ENCODE measurements around the gene MARCHF3.
"Not testable (repeated sequence)": the region's sequence is repeated elsewhere in the genome, so short reads cannot be mapped to it uniquely, and the experiment has no call there.

Gene MARCHF3

DNA sequence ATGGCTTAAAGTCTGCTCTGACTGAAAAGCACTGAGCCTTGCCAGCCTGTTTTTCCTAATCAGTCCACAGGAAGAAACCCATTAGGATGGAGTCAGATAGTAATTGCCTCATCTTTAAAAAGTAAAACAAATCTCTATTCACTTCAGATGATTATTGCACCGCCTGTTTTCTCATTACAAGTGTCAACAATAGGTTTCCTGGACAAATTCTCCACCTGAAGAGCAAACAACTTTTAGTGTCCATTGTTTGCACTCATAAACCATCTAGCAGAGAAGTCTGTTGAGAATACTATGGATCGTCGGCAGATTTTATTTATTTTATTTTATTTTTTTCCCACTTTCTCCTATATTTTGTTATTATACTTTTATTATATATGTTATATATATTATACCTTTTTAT, 22.7 kb upstream of the MARCHF3 start:
- in situ Hi-C loops (cut with MboI; ENCODE audit: low sequenced_read_pairs), result no loop called here

DNA sequence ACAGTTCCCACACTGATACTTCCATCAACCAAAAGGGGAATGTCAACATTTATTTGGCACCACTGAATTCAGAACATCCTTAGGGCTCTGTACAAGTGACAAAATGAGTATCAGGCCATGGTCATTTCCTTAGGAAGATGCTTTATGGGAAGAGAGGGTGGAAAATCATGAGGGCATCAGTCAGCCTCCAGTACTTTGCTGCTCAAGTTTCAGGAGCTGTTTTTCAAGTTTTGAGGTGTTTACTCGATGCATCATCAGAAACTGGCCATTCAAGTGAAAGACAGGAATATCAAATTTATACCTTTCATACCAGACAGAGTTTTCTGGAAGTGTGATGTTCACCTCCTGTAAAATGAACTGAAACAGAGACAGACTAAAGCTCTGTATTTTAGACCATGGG, 21.2 kb upstream of the MARCHF3 start:
- in situ Hi-C loops (cut with MboI; ENCODE audit: low sequenced_read_pairs), result no loop called here

DNA sequence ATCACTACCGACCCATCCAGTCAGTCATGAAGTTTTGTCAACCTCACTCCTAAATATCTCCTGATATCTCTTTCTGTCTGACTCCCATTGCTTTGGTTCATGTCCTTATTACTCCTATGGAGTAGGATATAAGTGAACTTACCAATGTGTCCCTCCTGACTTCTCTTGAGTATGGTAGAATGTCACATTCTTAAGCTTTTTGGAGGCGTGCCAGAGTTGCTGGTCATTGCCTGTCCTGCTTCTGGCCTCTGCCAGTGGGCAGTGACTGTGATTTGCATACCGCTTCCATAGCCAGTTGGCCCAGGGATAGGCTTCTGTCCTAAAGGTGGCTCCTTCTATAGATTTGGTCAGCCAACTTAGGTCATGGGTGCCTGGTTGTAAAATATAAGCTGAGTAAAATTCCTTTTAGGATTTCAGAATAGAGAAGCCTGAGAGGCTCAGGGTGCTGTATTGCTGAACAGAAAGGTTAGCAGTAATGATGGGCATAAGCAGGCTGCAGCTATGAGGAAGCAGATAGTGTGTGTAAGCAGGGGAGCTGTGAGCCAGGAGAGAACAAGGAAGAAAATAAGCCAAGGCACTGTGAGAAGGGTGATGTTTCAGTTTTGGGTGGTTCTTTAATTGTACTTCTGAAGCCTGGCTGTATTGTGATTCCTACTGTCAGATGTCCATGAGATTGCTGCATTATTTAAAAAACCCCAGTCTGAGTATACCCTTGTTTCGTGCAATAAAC, 16.1 kb upstream of the MARCHF3 start:
- in situ Hi-C loops (cut with MboI; ENCODE audit: low sequenced_read_pairs), result no loop called here

DNA sequence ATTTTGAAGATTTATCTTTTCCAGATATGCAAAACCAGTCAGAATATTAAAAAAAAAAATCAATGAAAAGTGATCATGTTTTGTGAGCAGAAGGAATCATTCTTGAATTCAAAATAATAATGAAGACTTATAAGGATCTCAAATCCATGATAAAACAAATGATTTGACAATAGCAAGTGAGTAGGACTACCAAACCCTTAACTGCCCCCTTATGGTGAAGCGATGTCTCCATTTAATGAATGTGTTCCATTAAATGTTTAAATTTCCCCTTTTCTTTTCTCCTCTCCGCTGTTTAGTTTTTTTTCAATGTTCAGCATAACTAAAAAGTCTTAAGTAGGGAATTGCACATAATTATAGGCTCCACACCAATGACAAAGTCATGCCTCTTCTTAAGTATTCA, 12.2 kb upstream of the MARCHF3 start:
- in situ Hi-C loops (cut with MboI; ENCODE audit: low sequenced_read_pairs), result no loop called here

DNA sequence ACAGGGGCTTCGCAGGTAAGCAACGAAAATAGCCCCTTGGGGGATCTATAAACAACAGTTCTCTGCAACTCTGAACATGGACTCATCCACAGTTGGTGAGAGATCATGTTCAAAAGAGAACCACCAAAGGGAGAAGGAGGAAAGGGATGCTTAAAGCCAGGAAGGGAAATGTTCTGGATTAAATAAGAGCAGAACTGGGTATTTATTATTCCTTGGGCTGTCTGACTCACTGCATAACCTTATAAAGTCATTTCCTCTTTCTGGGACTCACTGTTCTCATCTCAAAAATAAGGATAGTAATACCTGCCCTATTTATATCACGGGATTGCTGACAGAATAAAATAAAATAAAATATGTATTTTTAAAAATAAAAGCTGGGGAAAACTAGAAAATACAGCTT, 11.2 kb upstream of the MARCHF3 start:
- in situ Hi-C loops (cut with MboI; ENCODE audit: low sequenced_read_pairs), result no loop called here

DNA sequence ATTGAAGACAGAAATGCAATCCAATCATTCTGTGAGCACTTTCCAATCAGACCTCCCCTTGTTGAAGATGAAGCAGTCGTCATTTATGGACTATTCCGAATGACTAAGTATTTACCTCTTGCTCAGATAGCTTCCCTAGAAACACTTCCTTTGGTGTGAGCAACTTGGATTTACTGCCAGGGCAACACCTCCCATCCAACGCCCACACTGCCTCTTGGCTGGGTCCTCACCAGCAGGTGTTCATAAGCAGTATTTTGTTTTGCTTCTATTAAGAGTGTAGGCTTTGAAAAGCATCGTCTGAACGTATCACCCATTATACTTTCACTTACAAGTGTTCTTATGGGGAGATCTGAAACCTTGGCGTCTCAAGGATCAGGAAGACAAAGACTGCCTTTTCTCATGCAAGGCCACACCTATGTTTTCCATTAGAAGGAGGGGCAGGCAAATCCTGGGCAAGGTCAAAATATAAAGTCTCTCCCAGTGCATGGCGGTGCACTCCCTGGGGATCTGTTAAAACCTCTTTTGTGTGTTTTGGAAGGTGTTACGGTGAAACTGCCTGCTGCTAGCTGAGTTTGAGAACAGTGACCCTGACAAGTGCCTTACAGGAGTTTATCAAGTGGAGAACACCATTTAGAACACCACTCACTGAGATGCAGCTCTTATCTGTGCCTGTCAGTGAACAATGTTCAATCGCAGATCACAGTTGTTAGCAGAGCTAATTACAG, 10.6 kb upstream of the MARCHF3 start:
- in situ Hi-C loops (cut with MboI; ENCODE audit: low sequenced_read_pairs), result no loop called here

DNA sequence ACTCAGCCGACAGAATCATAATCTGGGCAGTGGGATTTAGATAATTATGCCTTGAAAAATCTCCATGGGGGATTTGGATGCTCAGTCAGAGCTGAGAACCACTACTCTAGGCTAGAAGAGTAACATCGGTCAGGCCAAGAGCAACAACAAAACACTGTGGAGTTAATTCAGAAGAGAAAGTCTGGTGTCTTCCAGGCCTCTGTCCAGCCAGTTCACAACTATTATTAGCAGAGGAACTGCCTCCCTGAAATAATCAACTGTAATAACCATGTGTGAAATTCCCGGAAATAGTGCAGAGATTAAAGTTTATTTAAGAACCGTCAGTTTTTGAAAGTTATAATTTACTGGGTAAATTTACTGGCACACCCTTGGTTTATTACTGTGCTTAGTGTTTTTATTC, 8.2 kb upstream of the MARCHF3 start:
- in situ Hi-C loops (cut with MboI; ENCODE audit: low sequenced_read_pairs), result no loop called here

DNA sequence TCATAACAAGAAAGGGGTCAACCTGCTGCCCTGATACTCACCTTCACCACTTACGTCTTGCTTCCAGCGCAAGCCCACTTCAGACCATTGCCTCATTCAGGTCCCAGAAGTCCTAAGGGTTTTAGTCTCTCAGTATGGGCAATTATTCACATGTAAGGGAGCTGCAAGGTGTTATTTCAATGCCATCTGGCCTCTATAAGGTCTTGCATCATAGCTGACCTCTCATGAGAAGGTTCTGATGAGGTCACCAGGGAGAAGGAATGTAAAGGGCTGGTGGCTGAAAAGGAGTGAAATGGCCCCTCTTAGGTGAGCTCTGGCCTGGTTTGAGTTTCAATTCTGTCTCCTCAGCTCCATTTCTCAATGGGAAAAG, 1.5 kb upstream of the MARCHF3 start:
- in situ Hi-C loops (cut with MboI; ENCODE audit: low sequenced_read_pairs), result no loop called here

DNA sequence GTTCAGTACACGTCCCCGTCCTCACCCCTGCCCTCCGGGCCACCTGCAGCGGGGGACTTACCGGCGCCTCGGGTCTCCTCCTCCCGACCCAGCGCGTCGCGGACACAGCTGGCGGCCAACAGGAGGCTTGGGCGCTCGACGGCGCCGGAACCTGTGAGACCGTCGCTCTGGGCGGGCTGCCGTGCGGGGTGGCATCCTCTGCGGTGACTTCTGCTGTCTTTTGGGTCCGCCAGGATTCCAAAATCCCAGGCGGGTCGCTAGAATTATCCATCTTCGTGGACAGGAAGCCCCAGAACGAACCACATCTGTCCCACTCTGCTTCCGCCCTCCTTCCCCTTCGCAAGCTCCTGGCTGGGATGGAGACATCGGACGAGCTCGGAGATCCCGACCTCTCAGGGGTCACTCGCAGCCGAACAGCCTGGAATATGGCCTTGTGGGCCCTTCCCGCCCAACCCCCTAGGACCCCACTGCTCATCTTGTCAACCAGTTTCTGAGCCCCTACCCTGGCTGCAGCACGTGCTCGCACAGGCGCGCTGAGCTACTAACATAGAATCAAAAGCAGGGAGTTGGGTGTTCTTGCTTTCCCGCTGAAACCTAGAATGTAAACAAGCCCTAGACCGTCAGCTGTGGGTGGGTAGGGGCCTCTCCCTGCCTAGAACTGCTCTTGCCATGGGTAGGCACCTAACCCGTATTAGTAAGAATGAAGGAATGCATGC, 947 bp upstream of the MARCHF3 start:
- in situ Hi-C loops (cut with MboI; ENCODE audit: low sequenced_read_pairs), result no loop called here

DNA sequence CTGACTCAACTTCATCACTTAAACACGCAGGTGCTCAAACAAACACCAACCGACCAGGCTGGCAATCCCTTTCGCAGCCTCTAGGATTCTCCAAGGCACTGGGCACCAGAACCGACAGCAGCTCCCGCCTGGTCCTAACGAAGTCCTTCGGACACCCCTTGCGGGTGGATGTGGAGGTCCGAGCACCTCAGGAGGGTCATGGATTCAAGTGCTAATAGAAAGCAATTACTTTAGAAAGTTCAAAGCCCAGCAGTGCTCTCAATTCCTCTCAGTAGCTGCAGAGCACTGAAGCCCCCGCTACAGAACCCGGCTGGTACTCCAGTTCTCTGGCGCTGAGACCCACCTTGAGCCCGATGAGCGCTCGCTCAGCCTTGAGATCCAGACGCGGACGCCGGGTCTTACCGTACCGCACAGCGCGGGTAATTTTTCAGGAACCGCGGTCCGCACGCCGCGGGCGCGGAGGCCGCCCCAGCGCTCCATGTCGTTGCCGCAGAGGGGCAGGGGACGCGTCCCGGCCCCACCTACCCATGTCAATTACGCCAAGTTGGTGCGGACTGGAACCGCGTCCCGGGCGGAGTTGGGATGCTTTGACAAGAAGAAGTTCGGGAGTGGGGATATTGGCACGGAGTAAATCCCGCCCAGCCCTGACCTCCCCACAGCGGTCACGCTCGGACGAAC, 638 bp downstream of the MARCHF3 start:
- in situ Hi-C loops (cut with MboI; ENCODE audit: low sequenced_read_pairs), result no loop called here

DNA sequence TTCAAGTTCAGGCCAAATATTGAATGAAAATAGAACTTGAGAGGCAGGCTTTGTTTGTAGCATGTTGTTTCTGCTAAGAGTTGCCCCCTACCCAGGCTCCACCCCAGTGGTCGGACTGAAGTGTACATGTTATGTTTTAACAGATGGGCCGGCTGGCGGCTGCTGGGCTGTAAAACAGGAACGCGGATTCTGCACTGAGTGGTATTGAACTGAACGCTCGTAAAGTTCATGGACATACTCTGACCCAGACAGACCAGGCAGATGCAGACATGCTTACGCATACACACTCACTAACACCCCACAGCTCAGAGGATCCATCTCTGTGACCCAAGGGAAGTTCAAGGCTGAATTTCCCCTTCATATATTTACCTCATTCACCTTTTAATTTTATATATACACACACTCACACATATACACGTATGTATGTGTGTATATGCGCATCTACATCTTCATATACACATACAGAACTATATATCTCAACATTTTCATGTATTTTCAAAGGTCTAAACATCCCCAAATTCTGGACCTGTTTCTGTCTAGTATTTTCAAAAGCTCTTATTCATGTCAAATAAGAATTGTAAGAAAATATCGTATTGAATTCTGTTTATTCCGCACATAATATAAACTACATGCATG, 1.4 kb downstream of the MARCHF3 start:
- in situ Hi-C loops (cut with MboI; ENCODE audit: low sequenced_read_pairs), result no loop called here

DNA sequence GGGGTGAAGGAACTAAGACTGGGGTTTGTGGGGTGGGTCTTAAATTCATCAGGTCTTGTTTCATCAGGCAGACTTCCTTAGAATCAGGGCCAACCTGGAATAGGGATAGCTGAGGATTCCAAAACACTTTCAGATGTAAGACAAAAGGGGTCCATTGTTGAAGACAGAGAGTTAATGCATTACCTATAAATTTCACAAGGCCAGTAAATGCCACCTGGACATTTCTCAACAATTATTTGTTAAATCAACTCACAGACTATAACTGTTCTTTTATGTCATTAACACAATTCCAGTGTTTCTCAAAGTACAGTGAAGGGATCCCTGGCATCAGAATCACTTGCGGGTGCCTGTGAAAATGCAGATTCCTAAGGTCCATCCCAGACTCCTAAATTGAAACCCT, 2.8 kb downstream of the MARCHF3 start:
- in situ Hi-C loops (cut with MboI; ENCODE audit: low sequenced_read_pairs), result no loop called here

DNA sequence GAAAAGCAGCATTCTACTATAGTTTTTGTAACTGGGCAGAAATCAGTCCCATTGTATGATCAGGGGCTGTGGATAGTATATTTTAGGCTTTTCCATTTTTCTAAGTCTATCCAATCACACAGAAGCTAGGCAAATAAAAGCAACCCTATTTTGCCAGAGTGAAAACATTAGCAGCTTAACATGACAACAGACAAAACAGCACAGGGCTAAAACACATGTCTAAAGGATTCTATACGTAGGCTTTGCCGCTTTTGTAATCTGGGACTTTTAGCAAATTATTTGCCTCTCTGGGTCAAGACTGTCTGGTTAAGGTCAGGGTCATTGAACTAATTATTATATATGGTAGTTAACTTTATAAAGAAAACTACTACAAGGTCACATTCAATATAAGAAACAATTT, 4.2 kb downstream of the MARCHF3 start:
- in situ Hi-C loops (cut with MboI; ENCODE audit: low sequenced_read_pairs), result no loop called here

DNA sequence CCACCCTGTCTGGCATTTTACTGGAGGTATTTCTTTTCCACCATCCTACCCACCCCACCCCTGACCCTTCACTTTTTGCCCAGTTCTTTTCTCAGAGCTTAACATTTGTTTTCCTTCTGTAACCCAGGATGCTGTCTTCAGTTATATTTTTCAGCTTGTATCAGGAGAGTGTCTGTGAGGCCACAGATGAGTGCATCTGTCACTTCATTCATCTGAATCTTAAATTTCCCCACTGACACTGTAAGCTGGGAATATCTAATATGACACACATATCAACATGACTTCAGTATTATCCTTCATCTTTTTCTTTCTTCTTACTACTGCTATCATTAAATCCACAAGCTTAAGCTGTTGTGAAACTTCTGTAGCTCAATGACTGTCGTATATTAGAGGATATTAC, 4.9 kb downstream of the MARCHF3 start:
- in situ Hi-C loops (cut with MboI; ENCODE audit: low sequenced_read_pairs), result no loop called here

DNA sequence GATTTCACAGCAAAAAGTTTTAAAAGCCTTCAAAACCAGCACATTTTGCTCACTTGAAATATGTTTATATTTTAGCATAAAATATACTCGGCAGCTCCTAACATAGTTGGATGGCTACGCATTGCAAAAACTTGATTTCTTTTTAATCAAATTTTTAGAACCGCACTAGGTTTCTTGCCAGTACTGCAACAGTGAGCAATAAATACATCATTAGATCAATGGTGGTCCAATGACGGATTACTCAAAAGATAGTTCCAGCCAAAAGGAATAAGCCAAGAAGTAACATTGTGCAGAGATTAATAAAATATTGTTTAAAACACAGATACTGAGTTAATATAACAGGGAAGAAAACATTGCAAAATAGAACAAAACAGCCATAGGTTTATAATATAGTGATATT, 5.5 kb downstream of the MARCHF3 start:
- in situ Hi-C loops (cut with MboI; ENCODE audit: low sequenced_read_pairs), result no loop called here

DNA sequence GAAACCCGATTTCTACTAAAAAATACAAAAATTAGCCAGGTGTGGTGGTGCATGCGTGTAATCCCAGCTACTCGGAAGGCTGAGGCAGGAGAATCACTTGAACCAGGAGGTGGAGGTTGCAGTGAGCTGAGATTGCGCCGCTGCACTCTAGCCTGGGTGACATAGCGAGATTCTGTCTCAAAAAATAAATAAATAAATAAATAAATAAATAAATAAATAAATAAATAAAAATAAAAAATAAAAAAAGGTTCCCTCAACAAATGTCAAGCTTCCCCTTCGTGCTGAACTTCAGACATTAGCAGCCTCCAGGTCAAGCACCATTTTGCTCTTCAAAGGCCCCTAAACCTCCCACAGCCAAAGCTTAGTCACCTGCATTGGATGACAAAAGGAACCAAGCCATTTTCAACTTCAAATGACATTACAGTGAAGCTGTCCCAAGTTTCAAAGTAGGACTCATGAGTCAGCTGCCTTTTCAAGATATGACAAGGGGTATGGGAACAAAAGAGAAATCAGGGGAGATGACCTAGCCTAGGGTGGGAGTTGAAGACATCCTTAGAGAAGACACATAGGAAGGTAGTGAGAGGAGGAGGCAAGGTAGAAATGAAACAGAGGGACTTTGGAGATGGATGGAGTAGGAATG, 6.7 kb downstream of the MARCHF3 start:
- in situ Hi-C loops (cut with MboI; ENCODE audit: low sequenced_read_pairs), result not testable (repeated sequence)

DNA sequence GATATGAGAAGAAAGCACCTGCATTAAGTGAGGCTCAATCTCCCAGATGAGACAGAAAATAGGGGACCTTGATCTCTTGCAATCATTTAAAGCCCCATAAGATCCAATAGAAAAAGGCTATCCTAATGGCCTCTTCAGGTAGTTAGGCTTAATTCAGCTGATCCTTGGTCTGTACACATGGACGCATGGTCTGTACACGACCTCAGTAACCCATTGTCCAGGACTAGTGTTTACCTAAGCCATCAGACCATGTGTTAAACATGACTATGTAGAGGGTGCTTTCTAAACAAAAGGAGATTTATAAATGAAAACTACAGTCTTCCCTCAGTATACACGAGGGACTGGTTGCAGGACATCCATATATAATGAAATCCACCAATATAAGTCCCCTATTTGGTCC, 7.5 kb downstream of the MARCHF3 start:
- in situ Hi-C loops (cut with MboI; ENCODE audit: low sequenced_read_pairs), result no loop called here

DNA sequence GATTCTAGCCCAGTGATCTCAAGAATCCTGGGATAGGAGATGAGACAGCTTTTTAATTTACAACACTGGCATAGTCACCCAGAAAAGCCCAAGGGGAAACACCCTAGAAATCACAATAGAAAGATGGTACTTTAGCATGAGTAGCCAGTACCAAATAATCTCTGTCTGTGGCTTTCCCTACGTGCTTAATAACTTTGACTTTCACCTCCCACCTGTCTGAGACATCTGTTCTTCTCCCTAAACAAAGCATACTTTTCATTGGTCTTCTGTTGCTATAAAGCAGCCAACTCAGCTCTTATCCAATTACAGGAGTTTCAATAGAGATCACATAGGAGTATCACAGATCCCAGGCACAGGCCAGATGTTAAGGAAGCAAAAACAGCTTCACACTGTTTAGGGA, 10.4 kb downstream of the MARCHF3 start:
- in situ Hi-C loops (cut with MboI; ENCODE audit: low sequenced_read_pairs), result no loop called here

DNA sequence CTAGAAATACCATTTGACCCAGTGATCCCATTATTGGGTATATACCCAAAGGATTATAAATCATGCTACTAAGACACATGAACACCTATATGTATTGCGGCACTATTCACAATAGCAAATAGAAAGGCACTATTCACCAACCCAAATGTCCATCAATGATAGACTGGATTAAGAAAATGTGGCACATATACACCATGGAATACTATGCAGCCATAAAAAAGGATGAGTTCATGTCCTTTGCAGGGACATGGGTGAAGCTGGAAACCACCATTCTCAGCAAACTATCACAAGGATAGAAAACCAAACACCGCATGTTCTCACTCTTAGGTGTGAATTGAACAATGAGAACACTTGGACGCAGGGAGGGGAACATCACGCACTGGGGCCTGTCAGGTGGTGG, 13.6 kb downstream of the MARCHF3 start:
- in situ Hi-C loops (cut with MboI; ENCODE audit: low sequenced_read_pairs), result not testable (repeated sequence)

DNA sequence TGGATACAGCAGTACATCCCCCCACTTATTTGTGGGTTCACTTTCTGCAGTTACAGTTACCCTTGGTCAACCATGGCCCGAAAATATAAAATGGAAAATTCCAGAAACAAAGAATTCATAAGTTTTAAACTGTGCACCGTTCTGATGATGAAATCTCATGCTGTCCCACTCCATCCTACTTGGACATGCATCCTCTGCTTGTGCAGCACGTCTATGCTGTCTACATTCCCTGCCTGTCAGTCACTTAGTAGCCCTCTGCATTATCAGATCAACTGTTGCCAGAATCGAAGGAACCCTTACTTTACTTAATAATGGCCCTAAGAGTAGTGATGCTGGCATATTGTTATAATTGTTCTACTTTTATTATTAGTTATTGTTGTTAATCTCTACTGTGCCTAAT, 14.6 kb downstream of the MARCHF3 start:
- in situ Hi-C loops (cut with MboI; ENCODE audit: low sequenced_read_pairs), result no loop called here

DNA sequence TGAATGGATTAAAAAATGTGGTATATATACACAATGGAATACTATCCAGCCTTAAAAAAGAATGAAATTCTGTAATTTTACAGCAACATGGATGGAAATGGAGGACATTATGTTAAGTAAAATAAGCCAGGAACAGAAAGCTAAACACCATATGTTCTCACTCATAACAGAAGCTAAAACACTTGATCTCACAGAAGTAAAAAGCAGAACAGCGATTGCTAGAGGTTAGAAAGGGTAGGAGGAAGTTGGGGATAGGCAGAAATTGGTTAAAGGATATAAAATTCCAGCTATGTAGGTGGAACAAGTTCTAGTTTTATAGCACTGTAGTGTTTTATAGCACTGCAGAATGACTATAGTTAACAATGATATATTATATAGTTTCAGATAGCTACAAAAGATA, 15.8 kb downstream of the MARCHF3 start:
- in situ Hi-C loops (cut with MboI; ENCODE audit: low sequenced_read_pairs), result no loop called here

Data from HL-60/S4 treated with phorbol 12-myristate 13-acetate at 8.2 ng/mL for 4 days and 3 days (cell line).